NCI-H146 treated with DMSO at 0.1 percent for 48 hours (cell line): ENCODE data around the gene MRPL27.

Experiments
- DNase-seq: peaks from one replicate; lab custom pipeline; 2025; ENCODE audit not compliant: unreplicated experiment; lab: John Stamatoyannopoulos, UW

The MRPL27 gene

GRCh38 chr17:50361561-50362480, 11.2 kb downstream of the MRPL27 start:
- DNase-seq = peak; percentile 28

DNA sequence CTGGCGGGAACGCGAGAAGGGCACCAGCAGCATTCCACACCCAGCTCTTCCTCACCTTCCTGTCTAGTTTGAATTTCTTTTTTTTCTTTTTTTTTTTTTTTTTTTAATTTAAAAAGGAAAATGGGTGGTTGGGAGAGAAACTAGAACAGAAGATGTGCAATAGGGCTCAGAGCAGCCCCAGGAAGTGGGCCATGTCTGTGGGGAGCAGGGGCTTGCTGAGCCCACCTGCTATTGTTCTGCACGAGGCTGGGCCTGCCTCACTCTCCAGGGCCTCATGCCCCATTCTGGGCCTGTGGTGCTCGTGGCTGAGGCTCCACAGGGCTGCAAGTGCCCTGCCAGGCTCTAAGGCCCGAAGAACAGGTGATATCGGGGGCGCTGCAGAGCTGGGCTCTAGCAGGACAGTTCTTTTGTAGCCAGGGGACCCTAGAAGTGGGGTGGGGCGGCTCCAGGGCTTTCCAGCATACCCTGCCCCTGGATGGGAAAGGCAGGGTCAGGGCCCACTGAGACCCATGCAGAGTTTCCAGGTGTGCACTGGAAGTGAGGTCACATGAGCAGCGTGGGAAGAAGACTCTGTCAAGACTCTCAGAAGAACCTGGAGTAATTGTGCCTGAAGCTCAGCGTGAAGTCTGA, 12.4 kb downstream of the MRPL27 start:
- no peak for DNase-seq

DNA sequence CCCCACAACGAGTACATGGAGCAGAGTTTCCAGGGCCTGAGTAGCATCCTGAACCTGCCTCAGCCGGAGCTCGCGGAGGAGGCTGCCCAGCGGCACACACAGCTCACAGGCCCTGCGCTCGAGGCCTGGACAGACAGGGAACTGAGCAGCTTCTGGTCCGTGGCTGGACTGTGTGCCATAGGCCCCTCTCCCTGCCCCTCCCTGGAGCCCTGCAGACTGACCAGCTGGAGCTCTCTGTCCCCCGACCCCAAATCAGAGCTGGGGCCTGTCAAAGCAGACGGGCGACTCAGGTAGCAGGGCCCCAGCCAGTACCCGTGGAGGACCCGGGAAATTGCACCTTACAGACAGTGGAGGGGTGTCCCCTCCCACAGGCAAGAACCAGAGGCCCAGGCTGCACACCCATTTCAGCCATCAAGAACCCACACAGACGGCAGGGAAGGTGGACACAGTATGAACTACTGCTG, 13.0 kb downstream of the MRPL27 start:
- no peak for DNase-seq

- no peak for DNase-seq
Measured at GRCh38 chr17:50359005-50359699, 13.8 kb downstream of the MRPL27 start.

GRCh38 chr17:50358177-50358576, 14.8 kb downstream of the MRPL27 start:
- no peak for DNase-seq

GRCh38 chr17:50356892-50357510, 16.0 kb downstream of the MRPL27 start:
- DNase-seq = no peak

DNA sequence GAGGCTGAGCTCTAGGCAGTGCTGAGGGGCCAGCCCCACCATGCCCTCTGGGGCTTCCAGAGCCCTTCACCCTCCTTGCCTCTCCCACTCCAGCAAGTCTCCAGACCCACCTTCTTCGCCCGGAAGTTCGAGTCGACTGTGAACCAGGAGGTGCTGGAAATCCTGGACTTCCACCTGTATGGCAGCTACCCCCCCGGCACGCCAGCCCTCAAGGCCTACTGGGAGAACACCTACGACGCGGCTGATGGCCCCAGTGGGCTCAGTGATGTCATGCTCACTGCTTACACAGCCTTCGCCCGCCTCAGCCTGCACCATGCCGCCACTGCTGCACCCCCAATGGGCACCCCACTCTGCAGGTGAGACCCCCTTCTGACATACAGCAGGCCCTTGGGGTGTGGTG, 16.6 kb downstream of the MRPL27 start:
- no peak for DNase-seq

- DNase-seq = no peak
Measured at GRCh38 chr17:50355701-50356341, 17.2 kb downstream of the MRPL27 start.

DNA sequence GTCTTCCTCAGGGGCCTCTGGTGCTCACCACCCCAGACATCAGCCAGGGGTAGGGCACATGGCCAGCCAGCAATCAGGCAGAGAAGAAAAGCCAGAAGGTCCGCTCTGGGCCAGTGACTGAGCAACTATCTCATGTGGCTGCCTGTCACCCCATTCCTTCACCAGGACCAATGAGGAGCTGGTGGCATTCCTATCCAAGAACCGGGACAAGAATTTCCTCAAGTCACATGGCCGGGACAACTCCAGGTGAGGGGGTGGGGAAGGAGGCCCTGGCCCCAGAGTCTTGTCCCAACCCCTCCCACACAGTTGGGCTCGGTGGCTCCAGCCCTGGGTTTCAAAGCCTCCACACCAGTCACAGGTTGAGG, 17.7 kb downstream of the MRPL27 start:
- DNase-seq = no peak

DNA sequence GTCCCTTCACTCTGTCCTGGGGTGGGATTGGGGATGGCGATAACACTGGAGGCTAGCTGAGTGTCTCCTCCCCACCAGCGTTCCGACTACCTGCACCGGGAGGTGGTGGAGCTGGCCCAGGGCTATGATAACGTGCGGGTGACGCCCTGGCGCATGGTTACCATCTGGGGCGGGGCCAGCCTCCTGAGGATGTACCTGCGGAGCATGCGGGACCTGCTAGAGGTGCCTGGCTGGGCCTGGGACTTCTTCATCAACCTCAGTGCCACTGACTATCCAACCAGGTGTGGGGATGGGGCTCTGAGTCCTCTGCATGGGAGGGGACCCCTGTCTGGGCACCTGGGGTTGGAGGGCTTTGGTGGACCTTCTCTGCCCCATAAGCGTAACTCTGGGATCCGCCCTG, 18.2 kb downstream of the MRPL27 start:
- DNase-seq = no peak

DNA sequence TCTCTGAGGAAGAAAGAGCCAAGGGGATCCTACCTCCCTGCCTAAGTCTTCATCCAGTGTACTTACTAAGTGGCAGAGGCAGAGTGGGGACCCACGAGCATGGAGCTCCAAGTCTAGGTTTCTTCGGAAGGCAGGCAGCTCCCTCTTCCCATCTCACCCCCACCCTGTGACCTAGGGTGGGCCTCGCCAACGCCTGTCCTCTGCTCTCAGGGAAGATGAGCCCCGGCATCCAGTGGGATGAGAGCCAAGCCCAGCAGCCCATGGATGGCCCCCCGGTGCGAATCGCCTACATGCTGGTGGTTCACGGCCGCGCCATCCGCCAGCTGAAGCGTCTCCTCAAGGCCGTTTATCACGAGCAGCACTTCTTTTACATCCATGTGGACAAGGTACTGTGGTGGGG, 18.8 kb downstream of the MRPL27 start:
- no peak for DNase-seq

- DNase-seq = no peak
Measured at GRCh38 chr17:50353600-50354195, 19.3 kb downstream of the MRPL27 start.

GRCh38 chr17:50352693-50353599, 20.0 kb downstream of the MRPL27 start:
- DNase-seq = no peak

DNA sequence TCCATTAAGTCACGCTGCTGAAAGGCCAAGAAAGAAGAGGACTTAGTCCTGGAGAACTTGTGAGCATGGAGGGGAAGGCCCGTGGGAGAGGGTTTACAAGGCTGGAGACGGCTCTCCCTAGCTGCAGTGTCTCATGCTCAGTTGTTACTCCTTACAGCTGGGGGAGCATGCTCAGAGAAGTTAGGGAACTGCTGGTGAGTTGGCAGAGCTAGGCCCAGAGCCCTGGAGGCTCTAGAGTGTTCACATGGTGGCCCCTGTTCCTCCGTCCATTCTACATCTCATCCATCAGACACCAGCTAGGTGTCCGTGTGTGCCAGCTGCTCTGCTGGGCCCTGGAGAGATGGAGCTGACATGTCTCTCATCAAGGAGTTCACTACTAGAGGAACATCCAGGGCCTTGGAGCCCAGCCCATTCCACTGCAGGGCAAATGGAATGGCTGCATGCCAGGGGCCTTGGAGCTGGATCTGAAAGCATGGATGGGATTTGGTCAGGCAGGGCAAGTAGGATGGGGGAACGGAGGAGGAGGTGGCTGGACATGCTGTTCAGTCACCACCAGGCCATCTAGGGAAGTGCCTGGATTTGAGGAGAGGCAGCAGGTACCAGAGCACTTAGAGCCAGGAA, 20.8 kb downstream of the MRPL27 start:
- DNase-seq = no peak

- DNase-seq = no peak
Measured at GRCh38 chr17:50350733-50351132, 22.3 kb downstream of the MRPL27 start.

GRCh38 chr17:50349243-50349600, 23.8 kb downstream of the MRPL27 start:
- DNase-seq = no peak

DNA sequence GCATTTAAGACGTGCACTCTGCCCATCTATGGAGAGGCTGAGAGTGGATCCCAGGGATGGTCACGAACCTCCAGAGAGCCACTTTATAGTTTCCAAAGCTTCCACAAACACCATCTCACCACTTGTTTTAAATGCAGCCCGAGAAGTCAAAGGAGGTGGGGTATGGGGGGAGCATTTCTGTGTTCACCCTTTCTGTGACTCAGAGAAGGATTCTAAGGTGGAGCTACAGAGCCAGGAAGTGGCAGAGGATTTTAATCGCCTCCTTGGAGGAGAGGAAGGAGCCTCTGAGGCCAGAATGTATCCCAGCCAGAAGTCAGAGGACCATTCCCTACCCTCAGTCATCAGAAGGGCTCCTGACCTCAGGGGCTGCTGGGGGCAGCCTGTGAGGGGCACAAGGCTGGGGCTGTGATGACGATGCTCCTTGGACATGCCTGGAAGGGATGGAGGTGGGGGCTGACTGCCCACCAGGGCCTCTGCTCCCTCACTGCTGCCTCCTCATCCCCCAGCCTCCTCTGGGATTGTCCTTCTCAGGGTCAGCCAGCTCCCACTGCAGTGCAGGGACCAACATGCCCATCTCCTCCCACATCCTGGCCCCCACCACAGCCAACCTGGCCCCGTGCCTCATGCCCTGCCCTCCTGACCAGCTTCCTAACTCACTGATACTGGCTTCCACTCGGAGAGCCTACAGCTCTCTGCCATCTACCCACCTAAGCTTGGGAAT, 24.3 kb downstream of the MRPL27 start:
- DNase-seq = no peak

DNA sequence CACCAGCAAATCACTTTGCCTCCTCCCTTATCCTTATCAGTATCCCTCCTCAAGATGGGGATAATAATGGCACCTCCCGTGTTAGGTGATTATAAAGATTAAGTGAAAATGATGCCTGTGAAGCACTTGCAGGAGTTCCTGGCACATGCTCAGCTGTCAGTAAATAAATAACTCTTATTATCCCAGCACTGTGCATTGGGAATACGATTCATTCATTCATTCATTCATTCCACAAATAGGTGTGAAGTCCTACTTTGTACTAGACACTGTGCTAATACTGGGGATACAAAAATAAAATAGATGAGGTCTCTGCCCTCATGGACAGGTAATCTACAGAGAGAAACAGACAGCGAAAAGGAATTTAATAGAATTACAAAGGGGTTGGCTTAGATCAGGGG, 25.1 kb downstream of the MRPL27 start:
- DNase-seq = no peak
